GM21825 (cell line): ENCODE results near the gene SCO2.

Experiments used
- ATAC-seq: cut with Tn5 transposase; IDR thresholded peaks from one replicate; pipeline ENCODE4 v1.9.1; 2021; ENCODE audit warnings: mild to moderate bottlenecking, moderate library complexity; ENCODE audit not compliant: unreplicated experiment

SCO2 gene

DNA sequence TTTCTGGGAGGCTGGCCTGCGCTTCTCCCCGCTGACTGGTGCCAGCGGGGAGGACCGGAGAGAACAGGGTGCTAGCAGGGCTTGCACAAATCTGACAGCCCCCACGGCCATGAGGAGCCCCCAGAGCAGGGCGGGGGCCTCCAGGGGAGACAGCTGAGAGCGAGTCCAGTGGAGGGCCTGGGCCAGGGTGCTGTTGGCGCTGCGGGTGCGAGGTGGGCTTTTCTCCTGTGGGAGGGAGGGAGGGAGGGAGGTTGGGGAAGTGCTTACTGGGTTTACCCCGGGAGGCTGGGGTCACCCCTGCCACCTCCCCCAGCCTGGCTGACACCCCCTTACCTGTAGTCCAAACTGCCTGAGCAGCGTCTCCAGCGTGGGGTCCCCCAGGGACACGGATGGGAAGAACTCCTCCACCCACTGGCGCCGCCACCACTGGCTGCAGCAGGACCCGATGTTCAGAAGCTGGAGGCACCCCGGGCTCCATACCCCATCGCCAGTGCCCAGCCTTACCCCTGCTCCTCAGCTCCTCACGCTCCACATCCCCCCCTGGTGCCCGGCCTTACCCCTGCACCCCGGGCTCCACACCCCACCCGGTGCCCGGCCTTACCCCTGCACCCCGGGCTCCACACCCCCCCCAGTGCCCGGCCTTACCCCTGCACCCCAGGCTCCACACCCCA is 21.8 kb downstream of the SCO2 start:
- no peak for ATAC-seq

DNA sequence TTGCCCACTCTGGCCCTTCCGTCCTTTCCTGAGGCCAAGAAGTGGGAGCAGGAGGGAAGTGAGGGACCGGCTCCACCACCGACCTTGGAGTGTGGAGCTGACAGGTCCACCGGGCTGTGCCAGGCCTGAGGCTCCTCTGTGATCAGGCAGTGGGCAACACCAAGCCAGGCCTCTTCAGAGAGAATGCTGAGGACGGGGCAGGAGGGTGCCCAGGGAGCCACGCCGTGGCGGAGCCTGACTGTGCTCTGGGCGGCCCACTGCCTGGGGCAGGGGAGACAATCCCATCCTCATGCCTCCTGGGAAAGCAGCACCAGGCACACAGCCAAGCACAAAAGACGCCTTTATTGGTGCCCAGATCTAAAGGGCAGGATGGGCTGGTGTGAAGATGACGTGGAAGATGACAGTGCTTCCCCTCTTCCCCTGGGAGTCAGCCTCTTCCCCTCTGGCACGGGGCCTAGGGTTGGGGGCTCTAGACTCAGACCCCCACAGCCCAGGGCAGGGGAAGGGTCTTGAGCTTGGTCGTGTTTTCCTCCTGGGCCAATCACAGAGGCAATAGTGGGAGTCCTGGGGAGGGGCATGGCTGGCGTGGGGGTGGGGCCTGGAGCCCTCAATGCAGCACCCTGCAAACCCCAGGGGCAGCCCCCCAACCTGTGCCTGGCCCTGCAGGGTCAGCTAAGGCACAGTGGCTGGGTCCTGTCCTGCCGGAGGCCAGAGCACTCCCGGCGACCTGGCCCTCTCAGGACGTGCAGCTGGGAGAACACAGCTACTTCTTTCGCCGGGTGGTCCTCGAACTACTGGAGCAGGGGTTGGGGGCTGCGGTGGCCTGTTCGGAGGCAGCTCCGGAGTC is 22.5 kb downstream of the SCO2 start:
- ATAC-seq, result no peak

DNA sequence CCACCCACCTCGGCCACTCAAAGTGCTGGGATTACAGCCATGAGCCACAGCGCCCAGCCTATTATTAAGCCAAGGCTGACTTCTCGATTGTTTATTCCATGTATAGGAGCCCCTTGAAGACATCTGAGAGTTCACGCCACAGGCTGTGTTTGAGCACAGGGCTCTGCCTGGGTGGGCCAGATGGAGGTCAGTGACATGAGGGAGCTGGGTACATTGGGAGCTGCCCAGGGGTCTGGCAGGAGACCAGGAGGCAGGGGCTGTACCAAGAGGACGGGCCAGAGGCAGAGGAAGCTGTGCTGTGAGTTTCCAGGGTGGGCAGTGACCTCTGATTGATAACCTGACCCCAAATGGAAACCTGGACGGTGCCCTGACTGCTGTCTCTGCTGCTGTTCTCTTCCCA is 23.3 kb downstream of the SCO2 start:
- no peak for ATAC-seq

DNA sequence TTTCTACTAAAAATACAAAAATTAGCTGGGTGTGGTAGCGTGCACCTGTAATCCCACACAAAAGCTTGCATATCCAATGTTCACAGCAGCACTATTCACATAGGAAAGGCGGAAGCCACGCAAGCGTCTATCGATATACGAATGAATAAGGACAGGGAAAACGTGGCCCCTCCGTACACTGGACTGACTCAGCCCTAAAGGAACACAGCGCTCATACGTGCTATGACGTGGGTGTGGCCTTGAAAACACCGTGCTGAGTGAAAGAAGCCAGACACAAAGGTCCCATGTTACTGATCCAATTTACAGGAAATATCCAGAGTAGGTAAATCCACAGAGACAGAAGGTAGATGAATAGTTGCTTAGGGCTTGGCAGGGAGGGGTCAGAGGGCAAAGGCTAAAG is 24.9 kb downstream of the SCO2 start:
- ATAC-seq, result no peak

DNA sequence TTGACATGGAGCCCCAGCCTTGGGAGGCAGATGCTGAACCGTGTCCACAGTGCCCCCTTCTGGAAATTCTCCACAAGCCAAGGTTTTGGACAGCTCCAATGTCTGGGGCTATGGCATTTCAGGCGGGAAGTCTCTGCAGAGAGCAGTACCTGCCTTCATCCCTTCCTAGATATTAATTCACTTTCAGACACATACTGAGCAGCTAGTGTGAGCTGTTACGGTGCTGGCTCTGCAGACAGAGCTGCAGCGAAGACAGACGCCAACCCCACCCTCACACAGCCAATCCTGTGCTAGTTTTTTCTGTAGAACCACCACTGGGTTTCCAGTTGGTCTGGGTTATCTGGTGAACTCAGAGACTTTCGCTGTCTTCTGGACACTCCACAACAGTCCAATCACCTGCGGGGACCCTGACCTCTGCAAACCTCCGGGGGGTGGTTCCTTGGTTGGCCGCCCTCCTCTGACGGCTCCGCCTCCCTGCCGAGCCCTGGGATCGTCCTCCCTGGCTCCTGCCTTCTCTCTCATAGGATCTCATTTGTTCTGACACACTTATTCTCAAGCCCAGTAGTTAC is 27.0 kb downstream of the SCO2 start:
- ATAC-seq, result no peak

DNA sequence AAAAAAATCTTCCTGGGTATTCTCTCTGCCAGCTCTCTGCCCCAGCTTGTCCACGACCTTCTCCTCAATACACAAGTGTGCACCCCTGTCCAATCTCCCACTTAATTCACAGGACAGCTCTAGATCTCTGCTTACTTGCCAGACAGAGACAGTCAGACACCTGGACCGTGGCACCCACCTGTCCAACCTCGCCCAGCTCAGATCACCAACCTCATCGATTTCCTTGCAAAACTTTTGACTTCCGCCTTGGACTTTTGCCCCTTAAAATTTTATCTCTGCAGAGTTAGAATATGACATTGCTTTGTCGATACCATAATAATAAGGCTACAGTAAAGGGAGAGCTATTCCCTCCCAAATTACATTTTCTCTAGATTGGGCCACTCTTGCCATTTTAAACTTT is 28.3 kb downstream of the SCO2 start:
- no peak for ATAC-seq

DNA sequence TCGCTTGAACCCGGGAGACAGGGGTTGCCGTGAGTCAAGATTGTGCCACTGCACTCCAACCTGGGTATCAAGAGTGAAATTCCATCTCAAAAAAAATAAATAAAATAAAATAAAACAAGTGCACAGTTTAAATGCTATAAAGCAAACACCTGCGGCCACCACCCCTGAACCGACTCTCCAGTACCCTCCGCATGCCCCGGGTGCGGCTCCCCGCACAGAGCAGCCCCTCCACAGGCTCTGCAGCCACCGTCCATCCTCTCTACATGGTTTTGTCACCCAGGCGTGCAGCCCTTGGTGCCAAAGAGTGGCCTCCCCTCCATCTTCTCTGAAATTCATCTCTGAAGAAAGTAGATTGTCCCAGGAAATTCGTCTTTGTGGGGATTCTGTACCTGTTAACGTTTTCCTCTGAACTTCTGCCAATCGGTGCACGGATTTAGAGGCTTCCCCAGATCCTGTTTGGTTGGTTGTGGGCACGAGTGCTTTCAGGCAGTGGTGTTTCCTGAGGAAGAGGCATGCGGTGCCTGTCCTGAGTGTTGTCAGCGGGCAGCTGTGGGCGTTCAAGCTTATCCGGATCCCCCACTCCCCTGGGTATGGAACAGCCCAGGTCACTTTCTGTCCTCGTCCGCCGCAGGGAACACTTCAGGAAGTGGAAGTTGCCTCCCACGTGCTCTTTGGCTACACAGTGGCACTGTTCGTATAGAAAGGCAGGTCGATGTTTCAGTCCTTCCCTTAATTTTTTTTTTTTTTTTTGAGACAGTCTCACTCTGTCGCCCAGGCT is 34.7 kb downstream of the SCO2 start:
- no peak for ATAC-seq

DNA sequence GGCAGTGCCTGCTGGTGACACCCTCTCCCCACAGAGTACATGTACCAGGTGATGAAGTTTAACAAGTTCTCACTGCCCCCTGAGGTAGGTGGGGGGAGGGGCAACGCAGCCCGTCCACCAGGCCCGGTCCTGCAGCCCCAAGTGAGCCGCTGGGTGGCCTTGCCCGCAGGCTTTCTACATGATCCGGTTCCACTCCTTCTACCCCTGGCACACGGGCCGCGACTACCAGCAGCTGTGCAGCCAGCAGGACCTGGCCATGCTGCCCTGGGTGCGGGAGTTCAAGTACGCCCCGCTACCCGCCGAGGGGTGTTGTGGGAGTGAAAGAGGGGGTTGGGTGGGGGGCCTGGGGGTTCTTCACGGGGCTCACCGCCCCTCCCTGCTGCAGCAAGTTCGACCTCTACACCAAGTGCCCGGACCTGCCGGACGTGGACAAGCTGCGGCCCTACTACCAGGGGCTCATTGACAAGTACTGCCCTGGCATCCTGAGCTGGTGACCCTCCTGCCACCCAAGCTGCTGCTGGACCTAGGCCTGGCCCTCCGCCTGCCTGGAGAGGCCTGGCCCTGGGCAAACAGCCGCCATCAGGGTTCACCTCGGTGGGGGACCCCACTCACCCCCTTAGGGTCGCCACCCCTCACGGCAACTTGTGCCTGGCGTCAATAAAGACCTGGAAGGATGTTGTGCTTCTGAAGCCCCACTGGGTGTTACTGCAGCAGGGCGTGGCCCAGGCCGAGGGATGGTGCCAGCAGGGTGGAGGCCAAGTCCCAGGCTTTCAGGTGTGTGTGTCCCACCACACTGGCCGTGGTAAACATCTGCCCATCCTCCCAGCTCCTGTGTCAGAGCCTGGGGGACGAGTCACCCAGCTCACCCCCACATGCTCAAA is 35.8 kb downstream of the SCO2 start:
- ATAC-seq, result no peak

DNA sequence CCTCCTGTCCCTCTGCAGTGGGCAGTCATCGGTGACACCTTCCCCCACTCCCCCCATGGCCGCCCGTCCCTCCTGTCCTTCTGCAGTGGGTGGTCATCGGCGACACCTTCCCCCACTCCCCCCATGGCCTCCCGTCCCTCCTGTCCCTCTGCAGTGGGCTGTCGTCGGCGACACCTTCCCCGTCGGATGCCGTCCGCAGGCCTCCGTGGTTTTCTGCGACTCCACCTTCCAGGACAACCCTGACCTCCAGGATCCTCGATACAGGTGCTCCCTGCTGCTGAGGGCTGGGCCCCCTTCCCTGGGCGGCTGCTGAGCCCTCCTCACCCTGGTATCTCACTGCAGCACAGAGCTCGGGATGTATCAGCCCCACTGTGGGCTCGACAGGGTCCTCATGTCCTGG is 36.5 kb downstream of the SCO2 start:
- no peak for ATAC-seq

DNA sequence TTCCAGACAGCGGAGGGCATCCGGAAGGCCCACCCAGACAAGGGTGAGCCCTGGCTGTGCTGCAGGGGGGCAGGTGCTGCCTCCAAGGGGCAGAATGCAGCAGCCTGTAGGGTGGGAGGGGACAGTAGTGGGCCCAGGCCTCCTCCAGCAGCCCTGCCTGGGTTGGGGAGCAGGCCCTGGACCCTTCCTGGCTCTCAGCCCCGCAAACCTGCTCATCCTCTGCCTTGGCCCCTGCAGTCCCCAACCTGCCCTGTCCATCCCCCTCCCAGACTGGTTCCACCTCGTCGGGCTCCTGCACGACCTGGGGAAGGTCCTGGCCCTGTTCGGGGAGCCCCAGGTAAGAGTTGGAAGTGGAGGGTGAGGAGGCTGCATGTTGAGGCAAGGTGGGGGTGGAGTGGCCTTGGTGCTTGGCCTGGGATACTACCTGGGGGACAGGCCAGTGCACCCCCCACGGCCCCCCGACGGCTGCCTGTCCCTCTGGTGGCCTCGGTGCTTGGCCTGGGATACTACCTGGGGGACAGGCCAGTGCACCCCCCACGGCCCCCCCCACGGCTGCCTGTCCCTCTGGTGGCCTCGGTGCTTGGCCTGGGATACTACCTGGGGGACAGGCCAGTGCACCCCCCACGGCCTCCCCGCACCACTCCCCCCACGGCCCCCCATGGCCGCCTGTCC is 37.3 kb downstream of the SCO2 start:
- ATAC-seq, result no peak

DNA sequence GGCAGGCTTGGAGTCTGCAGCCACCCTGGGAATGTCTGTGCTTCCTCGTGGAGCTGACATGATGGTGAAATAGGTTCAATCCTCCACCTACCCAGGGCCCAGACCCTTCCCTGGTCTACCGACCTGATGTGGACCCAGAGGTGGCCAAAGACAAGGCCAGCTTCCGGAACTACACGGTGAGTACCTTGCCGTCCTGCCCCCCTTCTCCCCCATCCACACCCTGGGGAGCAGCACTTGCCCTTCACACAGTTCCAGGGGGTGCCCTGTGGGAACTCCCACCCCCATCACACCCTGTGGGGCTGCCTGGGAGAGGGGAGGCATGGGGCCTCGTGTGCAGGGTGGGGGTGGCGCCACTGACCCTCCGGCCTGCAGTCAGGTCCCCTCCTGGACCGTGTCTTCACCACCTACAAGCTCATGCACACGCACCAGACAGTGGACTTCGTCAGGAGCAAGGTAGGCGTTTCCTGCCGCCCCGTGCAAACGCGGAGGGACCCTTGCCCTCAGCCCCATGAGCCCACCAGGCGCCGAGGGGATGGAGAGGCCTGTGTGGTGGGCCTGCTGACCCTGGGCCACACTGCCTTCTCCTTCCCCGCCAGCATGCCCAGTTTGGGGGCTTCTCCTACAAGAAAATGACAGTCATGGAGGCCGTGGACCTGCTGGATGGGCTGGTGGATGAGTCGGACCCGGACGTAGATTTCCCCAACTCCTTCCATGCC is 38.0 kb downstream of the SCO2 start:
- ATAC-seq, result no peak

DNA sequence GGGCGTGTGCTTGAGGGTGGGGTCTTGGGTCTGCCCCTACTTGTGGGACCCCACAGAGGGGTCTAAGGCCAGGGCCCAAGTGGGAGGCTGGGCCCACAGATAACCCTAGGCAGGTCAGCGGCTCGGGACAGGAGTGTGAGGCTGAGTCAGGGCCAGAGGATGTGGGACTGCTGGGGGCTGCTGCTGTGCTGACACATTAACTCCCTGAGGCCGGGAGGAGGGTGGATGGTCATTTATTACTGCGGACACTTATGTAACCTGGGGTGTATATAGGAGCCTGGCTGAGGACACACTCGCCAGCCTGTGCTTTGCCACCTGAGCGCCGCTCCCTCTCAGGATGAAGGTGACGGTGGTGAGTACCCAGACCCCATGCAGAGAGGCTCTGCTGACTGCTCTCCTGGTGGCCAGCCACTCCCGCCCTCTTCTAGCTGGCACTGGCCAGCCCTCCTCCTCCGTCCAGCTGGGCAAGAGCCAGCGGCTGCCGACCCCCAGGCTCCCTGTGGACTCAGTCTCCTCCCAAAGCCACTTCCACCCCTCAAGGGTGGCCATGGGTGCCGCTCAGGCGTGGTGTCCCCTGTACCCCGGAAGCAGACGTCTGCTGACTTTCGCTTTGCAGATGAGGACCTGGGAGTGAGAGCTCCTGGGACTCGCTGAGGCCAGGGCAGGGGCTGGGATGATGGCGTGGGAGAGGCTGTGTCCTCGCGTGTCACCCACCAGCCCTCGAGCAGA is 38.7 kb downstream of the SCO2 start, which contains the start of gene MIOX:
TSS of gene MIOX (plus strand) at position 299 of the 729 bp plus-strand sequence. CDS start at position 338, 39 bp downstream.
- ATAC-seq, result no peak

DNA sequence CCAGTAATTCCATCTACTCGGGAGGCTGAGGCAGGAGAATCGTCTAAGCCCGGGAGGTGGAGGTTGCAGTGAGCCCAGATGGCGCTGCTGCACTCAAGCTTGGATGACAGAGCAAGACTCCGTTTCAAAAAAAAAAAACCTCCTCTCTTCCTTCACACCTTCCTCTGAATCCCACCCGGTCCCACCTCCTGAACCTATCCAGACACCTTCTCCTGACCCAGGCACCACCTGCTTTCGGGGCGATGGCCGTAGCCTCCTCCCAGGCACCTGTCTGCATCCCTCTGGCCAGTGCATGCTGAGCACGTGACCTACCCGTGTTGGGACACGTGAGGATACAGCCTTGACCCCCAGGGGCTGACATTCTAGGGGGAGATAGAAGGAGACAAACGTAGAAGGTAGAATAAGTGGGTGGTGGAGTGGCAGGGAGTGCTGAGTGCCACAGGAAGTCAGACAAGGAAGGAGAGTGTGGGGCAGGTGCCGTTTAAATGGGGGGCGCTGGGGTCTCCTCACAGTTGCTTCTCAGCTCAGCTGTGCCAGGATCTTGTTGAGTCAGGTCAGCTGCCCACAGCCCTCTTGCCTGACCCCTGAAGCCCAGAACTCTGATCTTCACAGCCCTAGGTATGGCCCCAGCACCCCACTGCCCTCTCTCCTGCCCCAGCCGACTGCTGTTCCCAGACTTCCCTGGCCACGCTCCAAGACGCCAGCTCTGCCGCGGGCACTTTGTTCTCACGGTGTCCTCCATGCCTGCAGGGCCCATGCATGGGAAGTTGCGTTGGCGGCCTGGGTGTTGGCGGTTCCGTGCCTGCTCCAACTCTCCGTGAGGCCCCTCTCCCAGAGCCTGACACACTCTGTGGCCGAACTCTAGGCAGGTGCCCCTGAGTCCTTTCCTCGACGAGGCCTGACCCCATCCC is 39.9 kb downstream of the SCO2 start:
- no peak for ATAC-seq

DNA sequence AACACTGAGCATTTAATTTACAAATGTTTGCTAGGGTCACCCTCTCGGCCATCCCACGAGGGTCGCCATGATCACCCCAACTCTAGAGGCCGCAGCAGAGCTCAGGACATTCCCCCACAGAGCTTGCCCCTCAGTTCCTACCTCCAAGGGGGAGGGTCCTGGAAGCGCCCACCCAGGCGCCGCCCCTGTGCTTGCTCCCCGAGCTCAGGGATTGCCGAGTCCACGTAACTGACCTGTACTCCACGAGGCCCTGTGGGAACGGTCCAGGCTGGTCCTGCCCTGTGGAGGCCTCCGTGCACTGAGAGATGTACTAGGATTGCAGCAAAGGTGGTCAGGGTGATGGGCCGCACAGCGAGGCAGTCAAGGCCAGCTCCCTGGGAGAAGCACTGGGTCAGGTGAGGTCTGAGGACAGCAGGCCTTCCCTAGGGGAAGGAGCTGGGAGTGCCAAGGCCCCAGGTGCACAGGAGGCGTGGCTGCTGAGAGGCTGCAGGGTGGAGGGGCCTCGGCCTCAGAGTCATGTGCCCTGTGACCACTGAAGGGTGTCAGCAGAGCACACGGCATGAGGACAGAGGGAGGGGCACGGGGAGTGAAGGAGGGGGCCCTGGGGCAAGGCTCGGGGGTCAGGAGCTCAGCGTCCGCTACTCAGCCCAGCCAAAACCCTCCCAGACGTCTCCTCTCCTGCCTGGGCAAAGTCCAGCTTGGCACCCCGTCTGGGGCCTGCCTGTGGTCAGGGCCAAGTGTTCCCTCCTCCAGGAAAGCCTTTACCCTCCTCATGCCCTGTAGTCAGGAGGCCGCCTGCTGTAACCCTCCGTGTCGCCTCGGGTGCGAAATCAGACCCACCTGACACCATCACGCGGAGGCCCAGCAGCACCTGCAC is 41.2 kb downstream of the SCO2 start:
- no peak for ATAC-seq

DNA sequence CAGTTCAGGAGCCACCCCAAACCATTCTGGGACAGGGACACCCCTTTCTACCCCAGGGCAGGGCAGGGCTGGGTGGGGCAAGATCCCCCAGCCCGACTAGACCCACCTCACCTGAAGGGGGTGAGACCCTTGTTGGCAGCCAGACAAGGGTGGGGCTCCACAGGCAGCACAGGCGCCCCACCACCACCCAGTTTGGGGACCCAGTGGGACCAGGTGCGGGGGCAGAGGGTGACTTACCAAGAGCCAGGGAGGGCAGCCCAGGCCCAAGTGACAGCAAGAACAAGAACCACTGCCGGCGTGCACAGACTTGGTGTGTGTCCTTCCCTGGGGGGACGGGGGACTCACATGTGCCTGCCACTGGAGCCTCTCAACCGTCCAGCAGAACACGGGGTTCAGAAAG is 41.8 kb downstream of the SCO2 start:
- no peak for ATAC-seq

DNA sequence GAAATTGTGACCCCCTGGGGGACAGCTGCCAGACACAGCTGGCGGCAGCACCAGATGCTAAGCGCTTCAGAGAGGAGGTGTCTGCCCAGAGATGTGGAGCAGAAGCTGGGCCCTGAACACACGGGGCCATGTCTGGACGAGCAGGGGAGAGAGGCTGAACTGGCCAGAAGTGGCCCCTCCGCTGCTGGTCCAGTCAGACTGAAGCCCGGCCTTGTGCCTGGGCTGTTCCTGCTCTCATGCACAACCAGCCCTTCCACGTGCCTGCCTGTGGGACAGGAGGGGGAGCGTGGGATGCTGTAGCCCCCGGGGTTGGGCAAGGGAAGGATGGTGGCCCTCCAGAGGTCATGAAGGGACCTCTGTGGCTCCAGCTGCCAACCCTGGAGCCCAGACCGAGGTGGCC is 42.3 kb downstream of the SCO2 start:
- no peak for ATAC-seq
